ENCODE measurements around the gene DLG2.
"Not testable (repeated sequence)": the region's sequence is repeated elsewhere in the genome, so short reads cannot be mapped to it uniquely, and the experiment has no call there.

The DLG2 gene

GRCh38 chr11:84800755-84801346, 826.3 kb downstream of the DLG2 start:
- no peaks in the 10 kb centered on the region for H3K4me1 ChIP-seq (ENCODE audit: control insufficient read depth in 2 of 2, insufficient read depth in 2 of 2, low read length in 2 of 2)
- H3K36me3 ChIP-seq (ENCODE audit: control insufficient read depth in 2 of 2, insufficient read depth in 2 of 2, low read length in 2 of 2) = no peaks in the 10 kb centered on the region
- no peak overlapping the region for H3K4me3 ChIP-seq (ENCODE audit: low read length in 2 of 2)
- no peaks in the 10 kb centered on the region for H3K27me3 ChIP-seq (ENCODE audit: control insufficient read depth in 2 of 2, insufficient read depth in 2 of 2, low read length in 2 of 2)
- H3K9ac ChIP-seq (ENCODE audit: low read depth in 1 of 2, low read length in 2 of 2) = no peak overlapping the region
- H3K27ac ChIP-seq (ENCODE audit: low read depth in 2 of 2, low read length in 2 of 2) = no peak overlapping the region
- peaks cover 0 to 4% of the 10 kb centered on the region in 2 donors for H3K9me3 ChIP-seq (ENCODE audit: control insufficient read depth in 2 of 2, low read length in 2 of 2)

GRCh38 chr11:84799112-84799511, 828.0 kb downstream of the DLG2 start:
- Histone ChIP-seq H3K27me3 (ENCODE audit: control insufficient read depth in 2 of 2, insufficient read depth in 2 of 2, low read length in 2 of 2) (no peaks in the 10 kb centered on the region), H3K27ac (ENCODE audit: low read depth in 2 of 2, low read length in 2 of 2) (no peak overlapping the region), H3K9ac (ENCODE audit: low read depth in 1 of 2, low read length in 2 of 2) (no peak overlapping the region), H3K9me3 (ENCODE audit: control insufficient read depth in 2 of 2, low read length in 2 of 2) (no peaks in the 10 kb centered on the region), H3K36me3 (ENCODE audit: control insufficient read depth in 2 of 2, insufficient read depth in 2 of 2, low read length in 2 of 2) (no peaks in the 10 kb centered on the region), H3K4me1 (ENCODE audit: control insufficient read depth in 2 of 2, insufficient read depth in 2 of 2, low read length in 2 of 2) (no peaks in the 10 kb centered on the region), H3K4me3 (ENCODE audit: low read length in 2 of 2) (no peak overlapping the region)

GRCh38 chr11:84795698-84796097, 831.4 kb downstream of the DLG2 start:
- Histone ChIP-seq H3K27me3 (ENCODE audit: control insufficient read depth in 2 of 2, insufficient read depth in 2 of 2, low read length in 2 of 2) (no peaks in the 10 kb centered on the region), H3K9ac (ENCODE audit: low read depth in 1 of 2, low read length in 2 of 2) (no peak overlapping the region), H3K9me3 (ENCODE audit: control insufficient read depth in 2 of 2, low read length in 2 of 2) (no peaks in the 10 kb centered on the region), H3K4me1 (ENCODE audit: control insufficient read depth in 2 of 2, insufficient read depth in 2 of 2, low read length in 2 of 2) (no peaks in the 10 kb centered on the region), H3K4me3 (ENCODE audit: low read length in 2 of 2) (no peak overlapping the region), H3K27ac (ENCODE audit: low read depth in 2 of 2, low read length in 2 of 2) (no peak overlapping the region), H3K36me3 (ENCODE audit: control insufficient read depth in 2 of 2, insufficient read depth in 2 of 2, low read length in 2 of 2) (no peaks in the 10 kb centered on the region)

- Histone ChIP-seq H3K36me3 (ENCODE audit: control insufficient read depth in 2 of 2, insufficient read depth in 2 of 2, low read length in 2 of 2) (no peaks in the 10 kb centered on the region), H3K4me3 (ENCODE audit: low read length in 2 of 2) (no peak overlapping the region), H3K27ac (ENCODE audit: low read depth in 2 of 2, low read length in 2 of 2) (no peak overlapping the region), H3K9me3 (ENCODE audit: control insufficient read depth in 2 of 2, low read length in 2 of 2) (no peaks in the 10 kb centered on the region), H3K4me1 (ENCODE audit: control insufficient read depth in 2 of 2, insufficient read depth in 2 of 2, low read length in 2 of 2) (no peaks in the 10 kb centered on the region), H3K9ac (ENCODE audit: low read depth in 1 of 2, low read length in 2 of 2) (no peak overlapping the region), H3K27me3 (ENCODE audit: control insufficient read depth in 2 of 2, insufficient read depth in 2 of 2, low read length in 2 of 2) (no peaks in the 10 kb centered on the region)
Observed at GRCh38 chr11:84794663-84795443, 832.3 kb downstream of the DLG2 start.

- H3K36me3 ChIP-seq (ENCODE audit: control insufficient read depth in 2 of 2, insufficient read depth in 2 of 2, low read length in 2 of 2) = no peaks in the 10 kb centered on the region
- H3K9me3 ChIP-seq (ENCODE audit: control insufficient read depth in 2 of 2, low read length in 2 of 2) = no peaks in the 10 kb centered on the region
Observed at GRCh38 chr11:84793318-84793717, 833.8 kb downstream of the DLG2 start.

GRCh38 chr11:84790849-84791427, 836.2 kb downstream of the DLG2 start:
- H3K9ac ChIP-seq (ENCODE audit: low read depth in 1 of 2, low read length in 2 of 2) = no peak overlapping the region
- H3K9me3 ChIP-seq (ENCODE audit: control insufficient read depth in 2 of 2, low read length in 2 of 2) = no peaks in the 10 kb centered on the region
- H3K27ac ChIP-seq (ENCODE audit: low read depth in 2 of 2, low read length in 2 of 2) = no peak overlapping the region
- H3K4me3 ChIP-seq (ENCODE audit: low read length in 2 of 2) = no peak overlapping the region
- H3K36me3 ChIP-seq (ENCODE audit: control insufficient read depth in 2 of 2, insufficient read depth in 2 of 2, low read length in 2 of 2) = no peaks in the 10 kb centered on the region
- no peaks in the 10 kb centered on the region for H3K4me1 ChIP-seq (ENCODE audit: control insufficient read depth in 2 of 2, insufficient read depth in 2 of 2, low read length in 2 of 2)
- H3K27me3 ChIP-seq (ENCODE audit: control insufficient read depth in 2 of 2, insufficient read depth in 2 of 2, low read length in 2 of 2) = no peaks in the 10 kb centered on the region

More at GRCh38 chr11:84793318-84793717, 833.8 kb downstream of the DLG2 start:
- Histone ChIP-seq H3K4me3 (ENCODE audit: low read length in 2 of 2) (no peak overlapping the region), H3K4me1 (ENCODE audit: control insufficient read depth in 2 of 2, insufficient read depth in 2 of 2, low read length in 2 of 2) (no peaks in the 10 kb centered on the region), H3K9ac (ENCODE audit: low read depth in 1 of 2, low read length in 2 of 2) (no peak overlapping the region), H3K27me3 (ENCODE audit: control insufficient read depth in 2 of 2, insufficient read depth in 2 of 2, low read length in 2 of 2) (no peaks in the 10 kb centered on the region), H3K27ac (ENCODE audit: low read depth in 2 of 2, low read length in 2 of 2) (no peak overlapping the region)

GRCh38 chr11:84788220-84788619, 838.9 kb downstream of the DLG2 start:
- H3K36me3 ChIP-seq (ENCODE audit: control insufficient read depth in 2 of 2, insufficient read depth in 2 of 2, low read length in 2 of 2) = no peaks in the 10 kb centered on the region
- H3K9me3 ChIP-seq (ENCODE audit: control insufficient read depth in 2 of 2, low read length in 2 of 2) = no peaks in the 10 kb centered on the region
- no peak overlapping the region for H3K9ac ChIP-seq (ENCODE audit: low read depth in 1 of 2, low read length in 2 of 2)
- H3K4me3 ChIP-seq (ENCODE audit: low read length in 2 of 2) = no peak overlapping the region
- no peaks in the 10 kb centered on the region for H3K4me1 ChIP-seq (ENCODE audit: control insufficient read depth in 2 of 2, insufficient read depth in 2 of 2, low read length in 2 of 2)
- H3K27ac ChIP-seq (ENCODE audit: low read depth in 2 of 2, low read length in 2 of 2) = no peak overlapping the region
- H3K27me3 ChIP-seq (ENCODE audit: control insufficient read depth in 2 of 2, insufficient read depth in 2 of 2, low read length in 2 of 2) = no peaks in the 10 kb centered on the region

- not testable (repeated sequence) for H3K9ac ChIP-seq (ENCODE audit: low read depth in 1 of 2, low read length in 2 of 2); H3K36me3 ChIP-seq (ENCODE audit: control insufficient read depth in 2 of 2, insufficient read depth in 2 of 2, low read length in 2 of 2); H3K27me3 ChIP-seq (ENCODE audit: control insufficient read depth in 2 of 2, insufficient read depth in 2 of 2, low read length in 2 of 2); H3K4me1 ChIP-seq (ENCODE audit: control insufficient read depth in 2 of 2, insufficient read depth in 2 of 2, low read length in 2 of 2); H3K4me3 ChIP-seq (ENCODE audit: low read length in 2 of 2); H3K27ac ChIP-seq (ENCODE audit: low read depth in 2 of 2, low read length in 2 of 2); H3K9me3 ChIP-seq (ENCODE audit: control insufficient read depth in 2 of 2, low read length in 2 of 2)
Observed at GRCh38 chr11:84784158-84784557, 843.0 kb downstream of the DLG2 start.

GRCh38 chr11:84780689-84781293, 846.4 kb downstream of the DLG2 start:
- Histone ChIP-seq H3K27me3 (ENCODE audit: control insufficient read depth in 2 of 2, insufficient read depth in 2 of 2, low read length in 2 of 2) (no peaks in the 10 kb centered on the region), H3K4me1 (ENCODE audit: control insufficient read depth in 2 of 2, insufficient read depth in 2 of 2, low read length in 2 of 2) (no peaks in the 10 kb centered on the region), H3K36me3 (ENCODE audit: control insufficient read depth in 2 of 2, insufficient read depth in 2 of 2, low read length in 2 of 2) (no peaks in the 10 kb centered on the region), H3K9ac (ENCODE audit: low read depth in 1 of 2, low read length in 2 of 2) (no peak overlapping the region), H3K4me3 (ENCODE audit: low read length in 2 of 2) (no peak overlapping the region), H3K9me3 (ENCODE audit: control insufficient read depth in 2 of 2, low read length in 2 of 2) (no peaks in the 10 kb centered on the region), H3K27ac (ENCODE audit: low read depth in 2 of 2, low read length in 2 of 2) (no peak overlapping the region)

GRCh38 chr11:84775503-84775902, 851.6 kb downstream of the DLG2 start:
- Histone ChIP-seq H3K36me3 (ENCODE audit: control insufficient read depth in 2 of 2, insufficient read depth in 2 of 2, low read length in 2 of 2) (no peaks in the 10 kb centered on the region), H3K27me3 (ENCODE audit: control insufficient read depth in 2 of 2, insufficient read depth in 2 of 2, low read length in 2 of 2) (no peaks in the 10 kb centered on the region), H3K4me3 (ENCODE audit: low read length in 2 of 2) (no peak overlapping the region), H3K9me3 (ENCODE audit: control insufficient read depth in 2 of 2, low read length in 2 of 2) (no peaks in the 10 kb centered on the region), H3K4me1 (ENCODE audit: control insufficient read depth in 2 of 2, insufficient read depth in 2 of 2, low read length in 2 of 2) (no peaks in the 10 kb centered on the region), H3K9ac (ENCODE audit: low read depth in 1 of 2, low read length in 2 of 2) (no peak overlapping the region), H3K27ac (ENCODE audit: low read depth in 2 of 2, low read length in 2 of 2) (no peak overlapping the region)

Measured in mucosa of rectum (tissue), 2 donors.